Left ventricle myocardium inferior (tissue), 1 donor: ENCODE data around the gene WDR19. TPM values are rescaled to one million over a fixed set of nuclear protein-coding genes. Genes with fewer than 3 reads are reported as not detected.

Experiments
- DNase-seq: peaks from one replicate; pipeline ENCODE4 v3.0.0-alpha.2; 2020
- H3K27ac ChIP-seq: fragments of 200-600 bp; replicated peaks from 2 replicates; pipeline ENCODE4 v1.8.0; 2021
- H3K27me3 ChIP-seq: fragments of 200-600 bp; 2 replicates; pipeline ENCODE4 v1.8.0; 2021; ENCODE audit warnings: low read depth
- H3K36me3 ChIP-seq: fragments of 200-600 bp; 2 replicates; pipeline ENCODE4 v1.8.0; 2021
- H3K4me1 ChIP-seq: fragments of 200-600 bp; 2 replicates; pipeline ENCODE4 v1.8.0; 2021
- H3K4me3 ChIP-seq: fragments of 200-600 bp; 2 replicates; pipeline ENCODE4 v1.8.0; 2021; ENCODE audit warnings: mild to moderate bottlenecking, moderate library complexity
- H3K9me3 ChIP-seq: fragments of 200-600 bp; replicated peaks from 2 replicates; pipeline ENCODE4 v1.8.0; 2021
- CTCF ChIP-seq: fragments of 200-600 bp; IDR thresholded peaks from 2 replicates; pipeline ENCODE4 v1.8.0; 2021; ENCODE audit warnings: antibody characterized with exemption, mild to moderate bottlenecking, borderline replicate concordance
- intact Hi-C: fragments of 100-400 bp; cut with micrococcal nuclease; formaldehyde crosslinking; loops from one replicate; pipeline ENCODE4 v1.11.0; 2022
- total RNA-seq: library from RNA; stranded (reverse); fragmentation: NEBNext Ultra II Directional; extraction: Animal tissue kit (Norgen Biotek cat#: 25700); gene quantifications from one replicate; pipeline ENCODE4 v1.2.1, GENCODE V29; 2021
- donor health status: DM: no; HTN: yes; CAD: no; lungs with severe emphysema.

The WDR19 gene
- total RNA-seq, 1 donor from 2014 or later, result 10.4 TPM

- Histone ChIP-seq H3K27ac (no peak overlapping the region), H3K4me1 (no peaks in the 10 kb centered on the region), H3K9me3 (no peaks in the 10 kb centered on the region), H3K27me3 (no peaks in the 10 kb centered on the region), H3K36me3 (no peaks in the 10 kb centered on the region), H3K4me3 (no peak overlapping the region)
- no peak for DNase-seq
- intact Hi-C loops, result no loop called here
- no peak for TF ChIP-seq CTCF
Observed at GRCh38 chr4:39157520-39157919, 24.8 kb upstream of the WDR19 start.

- H3K36me3 ChIP-seq, result no peaks in the 10 kb centered on the region
- DNase-seq, result no peak
- H3K9me3 ChIP-seq, result peaks cover 9% of the 10 kb centered on the region
- no peaks in the 10 kb centered on the region for H3K4me1 ChIP-seq
- TF ChIP-seq CTCF, result no peak
- H3K27me3 ChIP-seq, result no peaks in the 10 kb centered on the region
- intact Hi-C loops, result no loop called here
- no peak overlapping the region for H3K4me3 ChIP-seq
- H3K27ac ChIP-seq, result no peak overlapping the region
Observed at GRCh38 chr4:39166177-39166576, 16.2 kb upstream of the WDR19 start.

- no peak for TF ChIP-seq CTCF
- no peak overlapping the region for H3K27ac ChIP-seq
- no peak for DNase-seq
- intact Hi-C loops, result no loop called here
- no peaks in the 10 kb centered on the region for H3K36me3 ChIP-seq
- H3K27me3 ChIP-seq, result no peaks in the 10 kb centered on the region
- H3K4me1 ChIP-seq, result no peaks in the 10 kb centered on the region
- no peak overlapping the region for H3K4me3 ChIP-seq
- H3K9me3 ChIP-seq, result peaks cover 9% of the 10 kb centered on the region
Observed at GRCh38 chr4:39166669-39167068, 15.7 kb upstream of the WDR19 start.

GRCh38 chr4:39169426-39169825 lies 12.9 kb upstream of the WDR19 start:
- H3K4me3 ChIP-seq, result no peak overlapping the region
- no peaks in the 10 kb centered on the region for H3K27me3 ChIP-seq
- no peak for TF ChIP-seq CTCF
- intact Hi-C loops, result no loop called here
- peaks cover 9% of the 10 kb centered on the region for H3K9me3 ChIP-seq
- H3K4me1 ChIP-seq, result no peaks in the 10 kb centered on the region
- H3K36me3 ChIP-seq, result no peaks in the 10 kb centered on the region
- DNase-seq, result no peak
- H3K27ac ChIP-seq, result no peak overlapping the region

GRCh38 chr4:39170301-39170700 lies 12.0 kb upstream of the WDR19 start:
- DNase-seq, result no peak
- Histone ChIP-seq H3K27ac (no peak overlapping the region), H3K9me3 (peaks cover 9% of the 10 kb centered on the region), H3K27me3 (no peaks in the 10 kb centered on the region), H3K4me1 (no peaks in the 10 kb centered on the region), H3K4me3 (no peak overlapping the region), H3K36me3 (no peaks in the 10 kb centered on the region)
- intact Hi-C loops, result no loop called here
- no peak for TF ChIP-seq CTCF

GRCh38 chr4:39178706-39179105 lies 3.6 kb upstream of the WDR19 start:
- intact Hi-C loops, result no loop called here
- no peaks in the 10 kb centered on the region for H3K27me3 ChIP-seq

More at GRCh38 chr4:39178706-39179105, 3.6 kb upstream of the WDR19 start:
- no peaks in the 10 kb centered on the region for H3K9me3 ChIP-seq
- H3K36me3 ChIP-seq, result no peaks in the 10 kb centered on the region
- no peak overlapping the region for H3K4me3 ChIP-seq
- no peak for DNase-seq
- TF ChIP-seq CTCF, result no peak
- H3K4me1 ChIP-seq, result peaks cover 21% of the 10 kb centered on the region
- H3K27ac ChIP-seq, result no peak overlapping the region
